Neuron (in vitro differentiated cells): Measurements from ENCODE around the gene BEAN1.

ENCODE experiments used
- H2AFZ ChIP-seq: one replicate; pipeline ENCODE4 v1.6.1; 2013; ENCODE audit warnings: low read depth, mild to moderate bottlenecking, inconsistent platforms, low read length, moderate library complexity
- H3K27me3 ChIP-seq: one replicate; pipeline ENCODE4 v1.6.1; 2013; ENCODE audit warnings: low read length; ENCODE audit not compliant: insufficient read depth
- H3K36me3 ChIP-seq: one replicate; pipeline ENCODE4 v1.6.1; 2013; ENCODE audit warnings: low read length; ENCODE audit not compliant: insufficient read depth
- H3K4me1 ChIP-seq: one replicate; pipeline ENCODE4 v1.6.1; 2013; ENCODE audit warnings: low read length; ENCODE audit not compliant: insufficient read depth
- H3K4me3 ChIP-seq: 2 replicates; pipeline ENCODE4 v1.5.1; 2013; ENCODE audit warnings: mild to moderate bottlenecking, low read length, moderate library complexity
- H3K9me3 ChIP-seq: one replicate; pipeline ENCODE4 v1.6.1; 2013; ENCODE audit warnings: low read length

Gene BEAN1

GRCh38 chr16:66418165-66418962, 8.7 kb upstream of the BEAN1 start:
- no peaks in the 10 kb centered on the region for H3K4me1 ChIP-seq
- no peak overlapping the region for H3K4me3 ChIP-seq
- H3K36me3 ChIP-seq = no peaks in the 10 kb centered on the region
- no peaks in the 10 kb centered on the region for H3K9me3 ChIP-seq
- no peak overlapping the region for H2AFZ ChIP-seq
- peaks cover 24% of the 10 kb centered on the region for H3K27me3 ChIP-seq

DNA sequence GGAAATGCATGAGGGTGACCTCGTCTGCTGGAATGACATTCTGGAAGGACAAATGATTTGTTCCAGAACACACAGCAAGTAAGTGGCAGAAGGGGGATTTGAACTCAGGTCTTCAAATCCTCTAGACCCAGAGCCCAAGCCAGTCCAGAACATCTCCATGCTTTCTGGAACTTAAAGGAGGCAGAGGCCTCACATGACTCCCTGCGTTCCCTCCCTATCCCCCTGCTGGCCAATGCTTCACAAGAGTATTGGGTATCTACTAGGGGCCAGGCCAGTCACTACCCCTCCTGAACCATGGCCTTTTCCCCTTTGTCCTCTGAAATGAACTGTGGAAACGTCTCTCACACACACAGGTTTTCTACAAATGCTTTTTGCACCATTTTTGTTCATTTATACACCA, 7.6 kb upstream of the BEAN1 start:
- H3K36me3 ChIP-seq = no peaks in the 10 kb centered on the region
- H3K4me1 ChIP-seq = no peaks in the 10 kb centered on the region
- H3K27me3 ChIP-seq = peaks cover 35% of the 10 kb centered on the region
- no peaks in the 10 kb centered on the region for H3K9me3 ChIP-seq
- H2AFZ ChIP-seq = no peak overlapping the region
- no peak overlapping the region for H3K4me3 ChIP-seq

GRCh38 chr16:66420396-66420795, 6.7 kb upstream of the BEAN1 start:
- H3K4me1 ChIP-seq = no peaks in the 10 kb centered on the region
- H2AFZ ChIP-seq = no peak overlapping the region
- H3K9me3 ChIP-seq = peaks cover 2% of the 10 kb centered on the region
- H3K4me3 ChIP-seq = no peak overlapping the region
- H3K27me3 ChIP-seq = peaks cover 44% of the 10 kb centered on the region
- H3K36me3 ChIP-seq = no peaks in the 10 kb centered on the region

DNA sequence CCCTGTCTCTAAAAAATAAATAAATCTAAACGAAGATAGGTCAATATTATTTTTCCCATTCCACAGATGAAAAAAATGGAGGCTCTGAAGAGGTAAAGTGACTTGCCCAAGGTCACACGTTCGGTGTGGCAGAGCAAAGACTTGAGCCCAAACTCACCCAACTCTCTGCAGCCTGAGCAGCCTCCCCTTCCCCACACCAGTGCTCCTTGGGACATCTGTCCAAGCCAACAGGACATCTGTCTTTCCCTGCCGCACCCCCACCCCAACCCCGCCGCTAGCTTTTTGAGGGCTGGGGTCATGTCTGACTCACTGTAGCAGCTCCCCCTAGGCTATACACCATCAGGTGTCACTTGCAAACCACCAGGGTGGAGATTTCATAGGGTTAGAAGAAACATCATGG, 5.2 kb upstream of the BEAN1 start:
- Histone ChIP-seq H2AFZ (no peak overlapping the region), H3K36me3 (no peaks in the 10 kb centered on the region), H3K27me3 (peaks cover 55% of the 10 kb centered on the region), H3K9me3 (peaks cover 2% of the 10 kb centered on the region), H3K4me3 (no peak overlapping the region), H3K4me1 (peaks cover 5% of the 10 kb centered on the region)

DNA sequence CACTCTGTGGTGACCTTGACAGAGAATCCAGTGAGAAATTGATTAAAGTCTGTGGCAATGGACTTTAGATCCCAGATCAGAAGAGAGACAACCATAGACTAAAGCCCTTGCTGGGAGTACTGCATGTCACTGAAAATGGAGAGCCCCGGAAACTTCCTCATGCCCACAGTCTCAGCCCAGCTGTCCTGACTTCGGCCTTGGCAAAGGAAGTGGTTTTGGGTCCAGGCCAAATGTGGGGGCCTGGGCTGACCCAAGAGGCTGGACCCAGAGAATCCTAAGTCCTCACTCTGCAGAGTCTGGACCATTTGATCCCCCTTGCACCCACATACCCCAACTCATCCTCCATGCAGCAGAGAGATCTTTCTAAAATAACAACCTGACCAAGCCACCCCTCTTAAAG, 4.7 kb upstream of the BEAN1 start:
- peaks cover 2% of the 10 kb centered on the region for H3K9me3 ChIP-seq
- H3K4me3 ChIP-seq = no peak overlapping the region
- H2AFZ ChIP-seq = no peak overlapping the region
- H3K4me1 ChIP-seq = peaks cover 5% of the 10 kb centered on the region
- no peaks in the 10 kb centered on the region for H3K36me3 ChIP-seq
- H3K27me3 ChIP-seq = peaks cover 55% of the 10 kb centered on the region

GRCh38 chr16:66423177-66423576, 3.9 kb upstream of the BEAN1 start:
- H3K4me1 ChIP-seq = peaks cover 7% of the 10 kb centered on the region
- peaks cover 63% of the 10 kb centered on the region for H3K27me3 ChIP-seq
- no peak overlapping the region for H2AFZ ChIP-seq
- no peaks in the 10 kb centered on the region for H3K36me3 ChIP-seq
- peaks cover 2% of the 10 kb centered on the region for H3K9me3 ChIP-seq
- H3K4me3 ChIP-seq = no peak overlapping the region

GRCh38 chr16:66425651-66426050, 1.4 kb upstream of the BEAN1 start:
- Histone ChIP-seq H3K36me3 (no peaks in the 10 kb centered on the region), H3K27me3 (peaks cover 78% of the 10 kb centered on the region), H3K9me3 (peaks cover 2% of the 10 kb centered on the region), H2AFZ (no peak overlapping the region), H3K4me1 (peaks cover 7% of the 10 kb centered on the region), H3K4me3 (no peak overlapping the region)

DNA sequence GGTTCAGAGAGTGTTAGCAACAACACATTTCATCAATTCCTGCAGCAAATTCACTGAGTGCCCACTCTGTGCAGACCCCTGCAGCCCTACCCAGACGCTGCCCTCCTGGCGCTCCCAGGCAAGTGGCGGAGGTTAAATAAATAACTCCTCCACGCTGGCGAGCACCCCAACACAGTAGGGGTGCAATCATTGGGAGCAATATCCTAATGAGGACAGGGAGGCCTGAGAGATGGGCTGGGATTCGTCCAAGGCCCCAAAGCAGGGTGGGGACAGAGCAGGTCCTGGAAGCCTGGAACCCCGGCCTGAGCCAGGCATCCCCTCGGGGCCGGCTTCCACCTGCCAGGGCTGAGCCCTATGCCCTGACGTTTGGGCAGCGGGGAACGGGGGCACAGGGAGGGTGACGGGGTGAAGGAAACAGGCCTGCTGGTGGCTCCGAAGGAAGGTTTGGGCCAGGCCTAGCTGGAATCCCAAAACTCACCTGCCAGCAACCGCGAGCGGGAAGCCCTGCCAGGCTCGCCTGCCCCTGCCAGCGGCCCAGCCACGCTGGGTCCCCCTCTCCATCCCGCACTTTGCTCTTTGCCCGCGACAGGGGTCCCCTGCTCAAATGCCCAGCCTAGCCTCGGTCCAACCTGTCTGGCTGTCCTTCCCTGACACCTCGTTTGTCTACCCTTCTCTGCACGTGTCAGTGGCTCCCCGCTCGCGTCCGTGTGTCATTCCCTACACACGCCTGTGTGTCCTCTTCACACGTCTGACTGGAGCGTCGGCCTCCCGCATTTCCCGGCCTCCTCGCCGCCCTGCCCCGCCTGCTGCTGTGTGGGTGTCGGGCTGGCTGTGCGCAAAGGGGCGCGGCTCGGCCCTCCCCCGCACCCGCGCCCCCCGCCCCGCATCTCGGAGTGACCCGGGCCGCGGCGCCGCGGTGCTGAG, 721 bp upstream of the BEAN1 start:
- peak overlapping the region; percentile 35 for H3K4me3 ChIP-seq
- H3K9me3 ChIP-seq = peaks cover 2% of the 10 kb centered on the region
- peaks cover 7% of the 10 kb centered on the region for H3K4me1 ChIP-seq
- H3K36me3 ChIP-seq = no peaks in the 10 kb centered on the region
- H2AFZ ChIP-seq = no peak overlapping the region
- H3K27me3 ChIP-seq = peaks cover 72% of the 10 kb centered on the region

DNA sequence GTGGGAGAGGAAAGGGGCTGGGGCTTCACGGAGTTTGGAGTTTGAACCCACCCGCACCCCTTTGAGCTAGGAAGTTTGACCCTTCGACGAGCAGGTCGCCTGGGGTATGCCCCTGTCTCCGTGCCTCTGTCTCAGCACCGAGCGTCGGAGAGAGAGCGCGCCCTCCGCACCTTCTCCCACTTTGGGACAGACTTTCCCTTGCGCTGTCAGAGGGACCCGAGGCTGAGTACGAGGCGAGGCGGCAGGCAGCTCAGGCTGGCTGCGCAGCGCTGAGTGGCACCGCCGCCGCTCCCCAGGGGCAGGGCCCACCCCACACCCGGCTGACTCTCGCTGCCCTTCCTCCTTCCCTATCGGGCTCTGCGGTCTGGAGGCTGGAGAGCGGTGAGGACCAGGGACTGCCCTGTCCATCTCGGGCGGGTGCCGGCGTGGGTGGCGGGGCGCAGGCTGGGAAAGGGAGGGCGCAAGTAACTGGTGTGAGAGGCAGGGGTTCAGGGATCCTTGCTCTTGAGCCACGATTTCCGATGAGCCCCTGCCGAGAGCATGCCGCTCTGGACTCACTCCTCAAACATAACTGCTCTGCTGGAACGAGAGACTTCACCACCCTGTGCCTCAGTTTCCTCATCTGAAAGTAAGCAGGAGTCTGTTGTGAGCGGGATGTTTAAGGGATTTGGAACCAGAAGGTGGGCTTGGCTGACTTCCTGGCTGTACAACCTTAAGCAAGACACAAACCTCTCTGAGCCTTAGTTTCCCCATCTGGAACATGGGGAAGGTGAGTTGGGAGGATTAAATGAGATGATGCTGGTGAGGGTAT, 981 bp downstream of the BEAN1 start:
- Histone ChIP-seq H2AFZ (no peak overlapping the region), H3K4me1 (peaks cover 7% of the 10 kb centered on the region), H3K9me3 (peaks cover 2% of the 10 kb centered on the region), H3K36me3 (no peaks in the 10 kb centered on the region), H3K27me3 (peaks cover 62% of the 10 kb centered on the region), H3K4me3 (peak overlapping the region; percentile 36)

- Histone ChIP-seq H3K9me3 (peaks cover 2% of the 10 kb centered on the region), H3K4me1 (peaks cover 12% of the 10 kb centered on the region), H3K4me3 (no peak overlapping the region), H3K36me3 (no peaks in the 10 kb centered on the region), H3K27me3 (peaks cover 55% of the 10 kb centered on the region), H2AFZ (no peak overlapping the region)
Measured at GRCh38 chr16:66428682-66429251, 1.7 kb downstream of the BEAN1 start.

- Histone ChIP-seq H2AFZ (no peak overlapping the region), H3K27me3 (peaks cover 49% of the 10 kb centered on the region), H3K4me1 (peaks cover 12% of the 10 kb centered on the region), H3K4me3 (no peak overlapping the region), H3K9me3 (peaks cover 2% of the 10 kb centered on the region), H3K36me3 (no peaks in the 10 kb centered on the region)
Measured at GRCh38 chr16:66429290-66429962, 2.3 kb downstream of the BEAN1 start.

- Histone ChIP-seq H3K27me3 (peaks cover 41% of the 10 kb centered on the region), H2AFZ (no peak overlapping the region)
Measured at GRCh38 chr16:66430214-66430613, 3.1 kb downstream of the BEAN1 start.

More at GRCh38 chr16:66430214-66430613, 3.1 kb downstream of the BEAN1 start:
- Histone ChIP-seq H3K36me3 (no peaks in the 10 kb centered on the region), H3K4me1 (peaks cover 12% of the 10 kb centered on the region), H3K9me3 (no peaks in the 10 kb centered on the region), H3K4me3 (no peak overlapping the region)
